ENCODE data around the gene SMARCC1.

DNA sequence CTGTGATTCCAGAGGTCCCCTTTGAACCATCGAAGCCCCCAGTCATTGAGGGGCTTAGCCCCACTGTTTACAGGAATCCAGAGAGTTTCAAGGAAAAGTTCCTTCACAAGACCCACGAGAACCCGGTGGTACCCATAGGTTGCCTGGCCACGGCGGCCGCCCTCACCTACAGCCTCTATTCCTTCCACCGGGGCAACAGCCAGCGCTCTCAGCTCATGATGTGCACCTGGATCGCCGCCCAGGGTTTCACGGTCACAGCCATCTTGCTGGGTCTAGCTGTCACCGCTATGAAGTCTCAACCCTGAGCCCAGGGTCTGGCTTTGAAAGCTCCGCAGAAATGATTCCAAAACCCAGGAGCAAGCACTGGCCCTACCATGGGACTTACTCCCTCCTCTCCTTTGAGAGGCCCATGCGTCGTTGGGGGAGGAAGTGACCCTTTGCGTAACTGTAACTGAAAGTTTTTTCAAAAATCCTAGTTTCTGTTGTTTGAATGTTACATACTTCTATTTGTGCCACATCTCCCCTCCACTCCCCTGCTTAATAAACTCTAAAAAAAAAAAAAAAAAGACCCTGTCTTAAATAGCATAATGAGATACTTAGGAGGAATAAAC is 118.0 kb downstream of the SMARCC1 start:
- TF ChIP-seq, protein P1, sequence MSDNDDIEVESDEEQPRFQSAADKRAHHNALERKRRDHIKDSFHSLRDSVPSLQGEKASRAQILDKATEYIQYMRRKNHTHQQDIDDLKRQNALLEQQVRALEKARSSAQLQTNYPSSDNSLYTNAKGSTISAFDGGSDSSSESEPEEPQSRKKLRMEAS (CRISPR knock-in tag; IDR thresholded peaks at IDR 0.05), result no peak
- no peak for TF ChIP-seq GABPB1 (CRISPR knock-in tag; IDR thresholded peaks at IDR 0.05)
- TF ChIP-seq CREB1 (CRISPR knock-in tag; IDR thresholded peaks at IDR 0.05), result no peak
- TF ChIP-seq, protein P2, sequence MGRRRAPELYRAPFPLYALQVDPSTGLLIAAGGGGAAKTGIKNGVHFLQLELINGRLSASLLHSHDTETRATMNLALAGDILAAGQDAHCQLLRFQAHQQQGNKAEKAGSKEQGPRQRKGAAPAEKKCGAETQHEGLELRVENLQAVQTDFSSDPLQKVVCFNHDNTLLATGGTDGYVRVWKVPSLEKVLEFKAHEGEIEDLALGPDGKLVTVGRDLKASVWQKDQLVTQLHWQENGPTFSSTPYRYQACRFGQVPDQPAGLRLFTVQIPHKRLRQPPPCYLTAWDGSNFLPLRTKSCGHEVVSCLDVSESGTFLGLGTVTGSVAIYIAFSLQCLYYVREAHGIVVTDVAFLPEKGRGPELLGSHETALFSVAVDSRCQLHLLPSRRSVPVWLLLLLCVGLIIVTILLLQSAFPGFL (CRISPR knock-in tag; IDR thresholded peaks at IDR 0.05; ENCODE audit: borderline replicate concordance), result no peak
- TF ChIP-seq STAT6 (CRISPR knock-in tag; conservative IDR thresholded peaks at IDR 0.05; ENCODE audit: low read depth), result no peak
- no peak for TF ChIP-seq MYBL2 (CRISPR knock-in tag; IDR thresholded peaks at IDR 0.05)
- TF ChIP-seq ERG (CRISPR knock-in tag; IDR thresholded peaks at IDR 0.05), result no peak
- TF ChIP-seq, protein P3, sequence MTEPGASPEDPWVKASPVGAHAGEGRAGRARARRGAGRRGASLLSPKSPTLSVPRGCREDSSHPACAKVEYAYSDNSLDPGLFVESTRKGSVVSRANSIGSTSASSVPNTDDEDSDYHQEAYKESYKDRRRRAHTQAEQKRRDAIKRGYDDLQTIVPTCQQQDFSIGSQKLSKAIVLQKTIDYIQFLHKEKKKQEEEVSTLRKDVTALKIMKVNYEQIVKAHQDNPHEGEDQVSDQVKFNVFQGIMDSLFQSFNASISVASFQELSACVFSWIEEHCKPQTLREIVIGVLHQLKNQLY (CRISPR knock-in tag; IDR thresholded peaks at IDR 0.05), result no peak
- TF ChIP-seq, protein P4, sequence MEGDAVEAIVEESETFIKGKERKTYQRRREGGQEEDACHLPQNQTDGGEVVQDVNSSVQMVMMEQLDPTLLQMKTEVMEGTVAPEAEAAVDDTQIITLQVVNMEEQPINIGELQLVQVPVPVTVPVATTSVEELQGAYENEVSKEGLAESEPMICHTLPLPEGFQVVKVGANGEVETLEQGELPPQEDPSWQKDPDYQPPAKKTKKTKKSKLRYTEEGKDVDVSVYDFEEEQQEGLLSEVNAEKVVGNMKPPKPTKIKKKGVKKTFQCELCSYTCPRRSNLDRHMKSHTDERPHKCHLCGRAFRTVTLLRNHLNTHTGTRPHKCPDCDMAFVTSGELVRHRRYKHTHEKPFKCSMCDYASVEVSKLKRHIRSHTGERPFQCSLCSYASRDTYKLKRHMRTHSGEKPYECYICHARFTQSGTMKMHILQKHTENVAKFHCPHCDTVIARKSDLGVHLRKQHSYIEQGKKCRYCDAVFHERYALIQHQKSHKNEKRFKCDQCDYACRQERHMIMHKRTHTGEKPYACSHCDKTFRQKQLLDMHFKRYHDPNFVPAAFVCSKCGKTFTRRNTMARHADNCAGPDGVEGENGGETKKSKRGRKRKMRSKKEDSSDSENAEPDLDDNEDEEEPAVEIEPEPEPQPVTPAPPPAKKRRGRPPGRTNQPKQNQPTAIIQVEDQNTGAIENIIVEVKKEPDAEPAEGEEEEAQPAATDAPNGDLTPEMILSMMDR (IDR thresholded peaks at IDR 0.05), result no peak
- no peak for TF ChIP-seq JUN (CRISPR knock-in tag; IDR thresholded peaks at IDR 0.05)
- TF ChIP-seq, protein P5, sequence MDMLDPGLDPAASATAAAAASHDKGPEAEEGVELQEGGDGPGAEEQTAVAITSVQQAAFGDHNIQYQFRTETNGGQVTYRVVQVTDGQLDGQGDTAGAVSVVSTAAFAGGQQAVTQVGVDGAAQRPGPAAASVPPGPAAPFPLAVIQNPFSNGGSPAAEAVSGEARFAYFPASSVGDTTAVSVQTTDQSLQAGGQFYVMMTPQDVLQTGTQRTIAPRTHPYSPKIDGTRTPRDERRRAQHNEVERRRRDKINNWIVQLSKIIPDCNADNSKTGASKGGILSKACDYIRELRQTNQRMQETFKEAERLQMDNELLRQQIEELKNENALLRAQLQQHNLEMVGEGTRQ (CRISPR knock-in tag; IDR thresholded peaks at IDR 0.05), result no peak
- TF ChIP-seq KAT7 (CRISPR knock-in tag; IDR thresholded peaks at IDR 0.05; ENCODE audit: borderline replicate concordance), result no peak
- no peak for TF ChIP-seq ZNF232 (CRISPR knock-in tag; IDR thresholded peaks at IDR 0.05)
- TF ChIP-seq ZNF423 (CRISPR knock-in tag; IDR thresholded peaks at IDR 0.05), result no peak
